Body of pancreas (tissue), 4 donors: ENCODE measurements around the gene C5AR1.

Source experiments
- POLR2A ChIP-seq, 3 donors: fragments of 450-650 bp; IDR thresholded peaks; one replicate each; pipeline ENCODE4 v1.6.1; 2016; ENCODE audit warnings: antibody characterized with exemption in 3 of 3, mild to moderate bottlenecking in 2 of 3
- TF ChIP-seq, protein P1 (sequence below), 7 experiments: fragments of 450-650 bp in 4 of 7; fragments of 200-600 bp in 3 of 7; sonication (generic) in 3 of 7; IDR thresholded peaks; one replicate each; pipeline ENCODE4 v1.5.1; 2016 to 2019; ENCODE audit warnings: antibody characterized with exemption in 7 of 7

GRCh38 chr19:47303966-47304365, 5.7 kb upstream of the C5AR1 start:
- TF ChIP-seq, protein P1, sequence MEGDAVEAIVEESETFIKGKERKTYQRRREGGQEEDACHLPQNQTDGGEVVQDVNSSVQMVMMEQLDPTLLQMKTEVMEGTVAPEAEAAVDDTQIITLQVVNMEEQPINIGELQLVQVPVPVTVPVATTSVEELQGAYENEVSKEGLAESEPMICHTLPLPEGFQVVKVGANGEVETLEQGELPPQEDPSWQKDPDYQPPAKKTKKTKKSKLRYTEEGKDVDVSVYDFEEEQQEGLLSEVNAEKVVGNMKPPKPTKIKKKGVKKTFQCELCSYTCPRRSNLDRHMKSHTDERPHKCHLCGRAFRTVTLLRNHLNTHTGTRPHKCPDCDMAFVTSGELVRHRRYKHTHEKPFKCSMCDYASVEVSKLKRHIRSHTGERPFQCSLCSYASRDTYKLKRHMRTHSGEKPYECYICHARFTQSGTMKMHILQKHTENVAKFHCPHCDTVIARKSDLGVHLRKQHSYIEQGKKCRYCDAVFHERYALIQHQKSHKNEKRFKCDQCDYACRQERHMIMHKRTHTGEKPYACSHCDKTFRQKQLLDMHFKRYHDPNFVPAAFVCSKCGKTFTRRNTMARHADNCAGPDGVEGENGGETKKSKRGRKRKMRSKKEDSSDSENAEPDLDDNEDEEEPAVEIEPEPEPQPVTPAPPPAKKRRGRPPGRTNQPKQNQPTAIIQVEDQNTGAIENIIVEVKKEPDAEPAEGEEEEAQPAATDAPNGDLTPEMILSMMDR (IDR thresholded peaks at IDR 0.05): no peak
- TF ChIP-seq POLR2A (IDR thresholded peaks at IDR 0.05): no peak
